Endothelial cell of umbilical vein (primary cell): ENCODE data around the gene PCDH9. TPM values are rescaled to one million over a fixed set of nuclear protein-coding genes. Genes with fewer than 3 reads are reported as not detected.

Source experiments
- BruUV-seq: library from RNA; stranded (reverse); fragments of 400-500 nt; replicated peaks from 2 replicates; lab custom pipeline; 2021; lab: Mats Ljungman, UMichigan
- CTCF ChIA-PET: fragments of 300-600, 350-600 bp; sonication (Branson Sonifier 250); formaldehyde crosslinking; loops from one replicate; lab custom pipeline; 2021; ENCODE audit warnings: antibody characterized with exemption, inconsistent platforms; lab: Charles Lee
- POLR2A ChIA-PET: fragments of 300-600, 350-600 bp; sonication (Branson Sonifier 250); formaldehyde crosslinking; loops from one replicate; lab custom pipeline; 2021; ENCODE audit warnings: antibody characterized with exemption, inconsistent platforms; lab: Charles Lee
- DNase-seq: peaks from one replicate; pipeline ENCODE4 v3.0.0-alpha.2; 2011; ENCODE audit warnings: low read depth, low spot score
- FAIRE-seq: peaks from 2 replicates; lab custom pipeline; 2011; peaks lifted over from hg19 to GRCh38; lab: Jason Lieb, UNC
- H2AFZ ChIP-seq: 2 replicates; pipeline ENCODE4 v1.6.0; 2012; ENCODE audit warnings: low read depth, low read length, control low read depth, inconsistent platforms
- H3K27ac ChIP-seq: 2 replicates; pipeline ENCODE4 v1.5.1; 2011; ENCODE audit warnings: low read depth, mild to moderate bottlenecking, control low read depth, low read length, moderate library complexity; ENCODE audit not compliant: insufficient read depth
- H3K27me3 ChIP-seq, 2 experiments: 2 replicates each; pipeline versions ENCODE4 v1.6.0 to v1.6.1; 2011; ENCODE audit warnings: low read length in 2 of 2, mixed read lengths in 1 of 2; ENCODE audit not compliant: control insufficient read depth in 2 of 2, insufficient read depth in 2 of 2
- H3K36me3 ChIP-seq, 2 experiments: 2 replicates in 1 of 2; 3 replicates in 1 of 2; pipeline ENCODE4 v1.5.1; 2011; ENCODE audit warnings: low read length in 2 of 2, mild to moderate bottlenecking in 1 of 2, moderate library complexity in 1 of 2; ENCODE audit not compliant: control insufficient read depth in 2 of 2, insufficient read depth in 2 of 2; ENCODE audit errors: extremely low read depth in 1 of 2
- H3K4me1 ChIP-seq: 3 replicates; pipeline ENCODE4 v1.5.1; 2011; ENCODE audit warnings: mild to moderate bottlenecking, low read length; ENCODE audit not compliant: control insufficient read depth, insufficient read depth; ENCODE audit errors: extremely low read depth
- H3K4me2 ChIP-seq: 2 replicates; pipeline ENCODE4 v1.6.1; 2011; ENCODE audit warnings: low read length, control low read depth, mixed read lengths; ENCODE audit not compliant: insufficient read depth
- H3K4me3 ChIP-seq, 3 experiments: fragments of 200-600 bp in 1 of 3; sonication (generic), shearing (Covaris generic) in 1 of 3; replicated peaks in 1 of 3; 2 replicates each; pipeline ENCODE4 v1.5.1; 2011 to 2016; ENCODE audit warnings: control low read depth in 3 of 3, low read length in 3 of 3, mild to moderate bottlenecking in 2 of 3, inconsistent platforms in 1 of 3, low read depth in 1 of 3, moderate library complexity in 1 of 3; ENCODE audit not compliant: insufficient read depth in 1 of 3
- H3K79me2 ChIP-seq: 2 replicates; pipeline ENCODE4 v1.6.0; 2012; ENCODE audit warnings: low read length, inconsistent platforms; ENCODE audit not compliant: control insufficient read depth, insufficient read depth
- H3K9ac ChIP-seq: replicated peaks from 2 replicates; pipeline ENCODE3; 2011; ENCODE audit warnings: low read length, control low read depth; ENCODE audit not compliant: insufficient read depth; ENCODE audit errors: extremely low read depth
- H3K9me1 ChIP-seq: replicated peaks from 3 replicates; pipeline ENCODE4 v1.6.0; 2011; ENCODE audit warnings: mild to moderate bottlenecking, low read length; ENCODE audit not compliant: control insufficient read depth, insufficient read depth; ENCODE audit errors: extremely low read depth
- H3K9me3 ChIP-seq: replicated peaks from 2 replicates; pipeline ENCODE4 v1.5.1; 2012; ENCODE audit warnings: low read length, inconsistent platforms; ENCODE audit not compliant: control insufficient read depth, insufficient read depth
- H4K20me1 ChIP-seq: replicated peaks from 2 replicates; pipeline ENCODE3; 2011; ENCODE audit warnings: mild to moderate bottlenecking, low read length; ENCODE audit not compliant: control insufficient read depth, insufficient read depth; ENCODE audit errors: extremely low read depth
- EZH2 ChIP-seq: IDR thresholded peaks from 2 replicates; pipeline ENCODE4 v1.6.1; 2012; ENCODE audit warnings: borderline replicate concordance, low read depth, mild to moderate bottlenecking, moderate library complexity, low read length, inconsistent platforms; ENCODE audit not compliant: severe bottlenecking
- FOS ChIP-seq: IDR thresholded peaks from 2 replicates; pipeline ENCODE4 v1.6.1; 2011; ENCODE audit warnings: mild to moderate bottlenecking, low read length, moderate library complexity, borderline replicate concordance; ENCODE audit not compliant: insufficient read depth
- GATA2 ChIP-seq: IDR thresholded peaks from 2 replicates; pipeline ENCODE4 v1.7.0; 2011; ENCODE audit warnings: low read depth, mild to moderate bottlenecking, moderate library complexity, mixed read lengths, low read length; ENCODE audit not compliant: insufficient read length, insufficient read depth
- JUN ChIP-seq: IDR thresholded peaks from 2 replicates; pipeline ENCODE4 v1.6.1; 2011; ENCODE audit warnings: borderline replicate concordance, low read depth; ENCODE audit not compliant: insufficient read length, insufficient read depth
- MYC ChIP-seq: IDR thresholded peaks from one replicate; pipeline ENCODE4 v1.6.1; 2011; ENCODE audit warnings: mild to moderate bottlenecking, low read depth, low read length
- POLR2A ChIP-seq: IDR thresholded peaks from 2 replicates; pipeline ENCODE4 v1.6.1; 2012; ENCODE audit warnings: low read depth, mild to moderate bottlenecking, control low read depth, low read length
- POLR2AphosphoS5 ChIP-seq: IDR thresholded peaks from 2 replicates; pipeline ENCODE4 v1.6.1; 2012; ENCODE audit warnings: low read depth, mild to moderate bottlenecking, control low read depth, low read length, moderate library complexity; ENCODE audit not compliant: insufficient read depth
- dilution Hi-C: fragments of 300-500 bp; cut with MboI; formaldehyde crosslinking; loops from one replicate; pipeline ENCODE4 v1.15.0; 2019; ENCODE audit warnings: low sequenced_read_pairs; ENCODE audit not compliant: extremely low pct_ligation_motif_present
- intact Hi-C: fragments of 100-400 bp; cut with micrococcal nuclease; formaldehyde crosslinking; loops from one replicate; pipeline ENCODE4 v1.10.0; 2022
- polyA plus RNA-seq, 4 experiments: library from polyadenylated mRNA; depleted of rRNA in 3 of 4; stranded (reverse) in 3 of 4; unstranded in 1 of 4; fragments of >200 nt; gene quantifications; 2 replicates each; pipeline versions ENCODE4 v1.2.1 to v1.2.3, GENCODE V29; 2011 to 2012; ENCODE audit warnings: missing spikeins in 1 of 4
- total RNA-seq: library from RNA; stranded (reverse); gene quantifications from 2 replicates; pipeline ENCODE4 v1.2.3, GENCODE V29; 2021
- TF ChIP-seq, protein P1 (sequence below): IDR thresholded peaks from 2 replicates; pipeline ENCODE4 v1.6.1; 2011; ENCODE audit not compliant: insufficient read depth, insufficient read length
- TF ChIP-seq, protein P2 (sequence below), 2 donors: IDR thresholded peaks; 1 replicate in 1 of 2; 2 replicates in 1 of 2; pipeline ENCODE4 v1.5.1; 2011; ENCODE audit warnings: low read length in 2 of 2, mild to moderate bottlenecking in 2 of 2, moderate library complexity in 2 of 2, control low read depth in 1 of 2, inconsistent platforms in 1 of 2, low read depth in 1 of 2; ENCODE audit not compliant: insufficient read depth in 1 of 2; ENCODE audit errors: extremely low read depth in 1 of 2

PCDH9 gene
- total and polyA plus RNA-seq, 2 donors (not counting 3 experiments of a cell fraction or from before 2014, with no cell fraction given): 1.1 to 5.2 TPM

DNA sequence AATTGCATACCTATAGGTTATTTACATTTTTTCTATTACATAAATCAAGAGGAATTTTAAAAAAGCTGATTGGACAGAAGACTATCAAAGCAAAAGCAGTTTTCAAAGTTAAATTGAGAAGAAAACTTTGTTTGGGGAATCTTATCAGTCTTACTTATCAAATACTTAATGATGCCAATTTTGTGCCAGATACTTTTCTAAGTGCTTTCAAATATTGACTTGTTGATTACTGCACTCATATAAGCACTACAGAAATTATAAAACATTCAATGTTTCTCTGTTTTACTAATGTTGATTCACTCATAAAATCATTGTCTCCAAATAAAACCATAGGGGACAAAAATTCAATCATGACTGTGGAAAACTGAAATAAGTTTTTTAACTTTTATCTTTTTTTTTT lies 36.2 kb downstream of the PCDH9 start:
- intact Hi-C loops: no loop called here
- H3K9ac ChIP-seq: no peak overlapping the region
- TF ChIP-seq MYC (no peak), FOS (no peak), POLR2AphosphoS5 (no peak)
- TF ChIP-seq, protein P1, sequence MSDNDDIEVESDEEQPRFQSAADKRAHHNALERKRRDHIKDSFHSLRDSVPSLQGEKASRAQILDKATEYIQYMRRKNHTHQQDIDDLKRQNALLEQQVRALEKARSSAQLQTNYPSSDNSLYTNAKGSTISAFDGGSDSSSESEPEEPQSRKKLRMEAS: no peak
- H3K9me1 ChIP-seq: no peaks in the 10 kb centered on the region
- H3K4me2 ChIP-seq: no peak overlapping the region
- H3K4me1 ChIP-seq: no peaks in the 10 kb centered on the region
- ChIA-PET CTCF (no interaction called here), POLR2A (no interaction called here)
- no peaks in the 10 kb centered on the region for H3K9me3 ChIP-seq
- no peak overlapping the region for H3K4me3 ChIP-seq
- H3K27me3 ChIP-seq: no peaks in the 10 kb centered on the region
- no peak for DNase-seq
- H3K79me2 ChIP-seq: no peaks in the 10 kb centered on the region
- H3K27ac ChIP-seq: no peak overlapping the region
- BruUV-seq: no TSS peak
- H4K20me1 ChIP-seq: no peaks in the 10 kb centered on the region
- H2AFZ ChIP-seq: no peak overlapping the region
- H3K36me3 ChIP-seq: no peaks in the 10 kb centered on the region
- peak; percentile 4 for FAIRE-seq
- dilution Hi-C loops: no loop called here

DNA sequence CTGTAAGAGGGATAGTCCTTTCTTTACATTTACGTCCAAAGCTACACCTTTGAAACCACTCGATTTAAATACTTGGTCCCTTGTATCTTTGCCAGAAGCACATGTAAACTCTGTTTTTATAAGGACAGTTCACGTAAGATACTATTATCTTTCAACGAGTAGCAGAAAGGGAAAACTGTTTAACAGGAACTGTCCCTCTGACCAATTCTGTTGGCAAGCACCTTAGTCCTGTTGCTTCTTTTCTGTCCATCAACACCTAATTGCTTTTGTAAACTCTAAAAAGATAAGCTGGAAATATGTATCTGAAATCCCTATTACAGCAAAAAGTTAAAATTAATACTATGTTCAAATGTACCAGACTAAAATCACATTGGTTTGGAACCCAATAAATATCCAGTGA lies 37.4 kb downstream of the PCDH9 start:
- DNase-seq: no peak
- H3K27me3 ChIP-seq: no peaks in the 10 kb centered on the region
- no peaks in the 10 kb centered on the region for H4K20me1 ChIP-seq
- H3K4me2 ChIP-seq: no peak overlapping the region
- no peak overlapping the region for H3K27ac ChIP-seq
- H2AFZ ChIP-seq: no peak overlapping the region
- no peaks in the 10 kb centered on the region for H3K9me1 ChIP-seq
- no peaks in the 10 kb centered on the region for H3K79me2 ChIP-seq
- H3K4me1 ChIP-seq: no peaks in the 10 kb centered on the region
- no peak for TF ChIP-seq POLR2AphosphoS5
- TF ChIP-seq GATA2: no peak
- no peak for TF ChIP-seq FOS
- TF ChIP-seq EZH2: no peak
- TF ChIP-seq, protein P2, sequence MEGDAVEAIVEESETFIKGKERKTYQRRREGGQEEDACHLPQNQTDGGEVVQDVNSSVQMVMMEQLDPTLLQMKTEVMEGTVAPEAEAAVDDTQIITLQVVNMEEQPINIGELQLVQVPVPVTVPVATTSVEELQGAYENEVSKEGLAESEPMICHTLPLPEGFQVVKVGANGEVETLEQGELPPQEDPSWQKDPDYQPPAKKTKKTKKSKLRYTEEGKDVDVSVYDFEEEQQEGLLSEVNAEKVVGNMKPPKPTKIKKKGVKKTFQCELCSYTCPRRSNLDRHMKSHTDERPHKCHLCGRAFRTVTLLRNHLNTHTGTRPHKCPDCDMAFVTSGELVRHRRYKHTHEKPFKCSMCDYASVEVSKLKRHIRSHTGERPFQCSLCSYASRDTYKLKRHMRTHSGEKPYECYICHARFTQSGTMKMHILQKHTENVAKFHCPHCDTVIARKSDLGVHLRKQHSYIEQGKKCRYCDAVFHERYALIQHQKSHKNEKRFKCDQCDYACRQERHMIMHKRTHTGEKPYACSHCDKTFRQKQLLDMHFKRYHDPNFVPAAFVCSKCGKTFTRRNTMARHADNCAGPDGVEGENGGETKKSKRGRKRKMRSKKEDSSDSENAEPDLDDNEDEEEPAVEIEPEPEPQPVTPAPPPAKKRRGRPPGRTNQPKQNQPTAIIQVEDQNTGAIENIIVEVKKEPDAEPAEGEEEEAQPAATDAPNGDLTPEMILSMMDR (IDR thresholded peaks at IDR 0.05; ENCODE audit: extremely low read depth in 1 of 2, insufficient read depth in 1 of 2, low read depth in 1 of 2, low read length in 2 of 2): no peak
- TF ChIP-seq MYC: no peak
- TF ChIP-seq, protein P1: no peak
- TF ChIP-seq POLR2A: no peak
- TF ChIP-seq JUN: no peak
- no peak overlapping the region for H3K9ac ChIP-seq
- no peak overlapping the region for H3K4me3 ChIP-seq
- intact Hi-C loops: no loop called here
- CTCF ChIA-PET: no interaction called here
- POLR2A ChIA-PET: no interaction called here
- no peaks in the 10 kb centered on the region for H3K36me3 ChIP-seq
- dilution Hi-C loops: no loop called here
- no peak for FAIRE-seq
- H3K9me3 ChIP-seq: no peaks in the 10 kb centered on the region
- BruUV-seq: no TSS peak
